GM10248 (cell line): ENCODE data around the gene CCDC9.

Source experiments
- CTCF ChIA-PET: fragments of 300-600 bp; sonication (Branson Sonifier 250); formaldehyde crosslinking; extraction: SDS; loops from one replicate; lab custom pipeline; 2021; ENCODE audit warnings: antibody characterized with exemption; lab: Yijun Ruan, JAX
- POLR2A ChIA-PET: fragments of 350-650 bp; sonication (Branson Sonifier 250); formaldehyde crosslinking; extraction: SDS; loops from one replicate; lab custom pipeline; 2020; ENCODE audit warnings: antibody characterized with exemption; lab: Yijun Ruan, JAX
- DNase-seq: peaks from one replicate; pipeline ENCODE4 v3.0.0; 2012; ENCODE audit errors: extremely low spot score
- CTCF ChIP-seq: IDR thresholded peaks from 2 replicates; pipeline ENCODE4 v1.5.1; 2012; ENCODE audit warnings: mild to moderate bottlenecking, low read depth; ENCODE audit errors: extremely low read depth, missing control alignments, control extremely low read depth

Gene CCDC9

DNA sequence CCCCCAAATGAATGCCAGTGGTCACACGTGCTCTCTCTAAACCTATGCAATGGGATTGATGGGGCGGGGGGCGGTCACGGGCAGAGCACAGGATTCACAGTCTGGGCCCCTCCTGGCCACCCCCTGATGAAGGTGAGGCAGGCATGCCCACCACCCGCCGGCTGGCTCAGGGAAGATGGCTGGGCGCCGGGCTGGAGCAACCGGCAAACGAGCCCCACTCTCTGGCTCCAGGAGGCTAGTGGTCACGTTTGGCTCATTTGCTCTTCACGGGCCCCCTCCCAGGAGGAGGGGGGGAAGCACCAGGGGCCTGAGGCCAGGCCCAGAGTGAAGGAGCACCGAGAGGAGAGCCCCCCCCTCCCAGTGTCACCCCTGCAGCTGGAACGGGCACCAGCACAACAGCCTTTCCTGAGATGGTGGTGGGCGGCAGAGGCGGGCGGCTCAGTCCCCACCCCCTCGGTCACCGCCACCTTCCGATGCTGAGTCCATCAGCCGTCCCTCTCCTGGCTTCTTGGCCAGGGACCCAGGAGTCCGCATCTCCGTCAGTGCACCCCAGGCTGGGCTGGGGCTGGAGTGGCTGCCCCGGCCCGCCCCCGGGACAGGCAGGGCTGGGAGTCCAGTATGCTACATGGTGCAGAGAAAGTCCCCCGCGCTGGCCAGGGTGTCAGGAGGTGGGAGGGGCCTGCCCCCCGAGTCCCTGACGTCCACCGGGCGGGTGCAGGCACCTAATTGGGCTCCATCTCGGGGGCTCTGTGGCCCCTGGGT is 35.1 kb upstream of the CCDC9 start:
- ChIA-PET POLR2A (no interaction called here), CTCF (interaction anchor here (1.3 to 11.8 kb wide), 3 partner anchors 11 to 27 kb away, joined by 4 to 153 read pairs (median 67); no protein-coding TSS in a partner anchor)
- no peak for DNase-seq

DNA sequence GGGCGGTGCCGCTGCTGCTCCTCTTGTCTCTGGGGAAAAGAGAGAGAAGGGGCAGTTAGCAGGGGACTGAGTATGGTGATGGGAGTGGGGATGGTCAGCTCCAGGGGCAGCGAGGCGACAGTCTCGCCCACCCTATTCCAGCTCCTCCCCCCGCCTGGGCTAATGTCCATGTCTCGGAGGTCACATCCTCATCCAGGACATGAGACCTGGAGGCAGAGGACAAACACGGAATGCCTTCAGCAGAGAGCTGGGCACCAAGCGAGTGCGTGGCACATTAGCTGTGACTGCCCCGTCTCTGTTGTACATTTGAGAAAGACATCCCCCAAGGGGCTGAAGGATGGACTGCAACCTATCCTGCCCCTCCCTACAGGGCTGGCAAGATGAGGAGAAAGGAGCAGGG is 34.4 kb upstream of the CCDC9 start:
- DNase-seq, result no peak
- ChIA-PET POLR2A (no interaction called here), CTCF (interaction anchor here (1.5 to 11.8 kb wide), 3 partner anchors 11 to 25 kb away, joined by 5 to 153 read pairs (median 67); no protein-coding TSS in a partner anchor)
- no peak for TF ChIP-seq CTCF

More for the DNA sequence above, 35.1 kb upstream of the CCDC9 start:
- TF ChIP-seq CTCF, result no peak

DNA sequence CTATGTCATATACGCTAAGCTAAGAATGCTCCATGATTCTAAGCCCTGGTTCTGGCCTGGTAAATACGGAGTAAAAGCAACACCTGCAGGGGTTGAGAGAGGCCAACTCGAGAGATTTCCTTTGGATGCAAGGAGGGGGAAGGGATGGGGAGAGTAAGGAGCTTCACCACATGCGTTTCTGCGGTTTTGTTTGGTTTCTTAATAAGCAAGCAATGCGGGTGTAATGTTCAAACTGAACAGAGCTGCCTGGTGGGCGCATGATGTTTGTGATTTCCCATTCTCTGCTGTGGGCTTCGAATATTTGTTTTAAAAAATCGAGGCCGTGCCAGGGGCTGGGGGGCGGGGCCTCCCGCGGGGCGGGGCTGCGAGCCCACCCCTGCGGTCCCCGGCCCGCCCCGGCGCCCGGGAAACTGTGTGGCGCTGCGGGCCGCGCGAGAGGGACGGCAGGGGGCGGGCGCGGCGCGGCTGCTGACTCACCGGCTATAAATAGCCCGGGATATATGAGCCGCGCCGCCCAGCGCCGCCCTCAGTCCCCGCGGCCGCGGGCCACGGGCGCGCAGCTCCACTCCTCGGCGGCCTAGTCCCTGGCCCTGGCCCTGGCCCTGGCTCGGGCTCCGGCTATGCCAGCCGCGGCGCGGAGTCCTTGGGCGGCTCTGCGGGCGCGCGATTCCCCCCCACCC is 30.4 kb upstream of the CCDC9 start:
- ChIA-PET POLR2A (interaction anchor here (0.5 to 4.0 kb wide), 30 partner anchors 8 to 438 kb away, joined by 3 to 61 read pairs (median 6); partner anchors contain the start of genes CCDC9, INAFM1, SAE1 and SLC1A5), CTCF (interaction anchor here (0.6 to 11.8 kb wide), 17 partner anchors 9 to 95 kb away, joined by 3 to 153 read pairs (median 5); partner anchors contain the start of genes CCDC9 and SAE1)
- TF ChIP-seq CTCF, result peak; percentile 34
- DNase-seq, result peak; percentile 94

GRCh38 chr19:47226426-47227351 is 29.6 kb upstream of the CCDC9 start:
- CTCF ChIA-PET, result interaction anchor here (0.6 to 11.8 kb wide), 15 partner anchors 9 to 96 kb away, joined by 3 to 153 read pairs (median 6); partner anchors contain the start of genes CCDC9 and SAE1
- POLR2A ChIA-PET, result interaction anchor here (0.5 to 4.0 kb wide), 31 partner anchors 9 to 1760 kb away, joined by 3 to 61 read pairs (median 6); partner anchors contain the start of genes CCDC9, INAFM1, SLC1A5 and ZC3H4
- TF ChIP-seq CTCF, result no peak
- peak; percentile 74 for DNase-seq

GRCh38 chr19:47227352-47228167 is 28.8 kb upstream of the CCDC9 start:
- DNase-seq, result peak; percentile 82
- ChIA-PET CTCF (interaction anchor here (2.1 to 11.8 kb wide), 3 partner anchors 17 to 21 kb away, joined by 7 to 153 read pairs (median 67); no protein-coding TSS in a partner anchor), POLR2A (interaction anchor here (0.6 to 4.0 kb wide), 8 partner anchors 10 to 1761 kb away, joined by 3 to 61 read pairs (median 15); partner anchors contain the start of gene INAFM1)
- no peak for TF ChIP-seq CTCF
